ENCODE data around the gene SETD1B.
A peak's percentile ranks its signal among the peaks of the same experiment; 100 is the strongest.

Gene SETD1B

GRCh38 chr12:121809712-121810116 is 5.9 kb downstream of the SETD1B start:
- DNase-seq = no peak

- no peak for DNase-seq
Observed at GRCh38 chr12:121810234-121810817, 6.5 kb downstream of the SETD1B start.

- DNase-seq = no peak
Observed at GRCh38 chr12:121810833-121811433, 7.1 kb downstream of the SETD1B start.

GRCh38 chr12:121811434-121812319 is 7.9 kb downstream of the SETD1B start:
- peak; percentile 55 for DNase-seq

- no peak for DNase-seq
Observed at GRCh38 chr12:121812320-121812871, 8.6 kb downstream of the SETD1B start.

- no peak for DNase-seq
Observed at GRCh38 chr12:121812921-121813896, 9.4 kb downstream of the SETD1B start.

- DNase-seq = no peak
Observed at GRCh38 chr12:121813951-121814350, 10.1 kb downstream of the SETD1B start.

- DNase-seq = no peak
Observed at GRCh38 chr12:121814429-121815119, 10.8 kb downstream of the SETD1B start.

GRCh38 chr12:121815263-121815662 is 11.5 kb downstream of the SETD1B start:
- no peak for DNase-seq

GRCh38 chr12:121816925-121817647 is 13.3 kb downstream of the SETD1B start:
- no peak for DNase-seq

- no peak for DNase-seq
Observed at GRCh38 chr12:121817648-121818043, 13.8 kb downstream of the SETD1B start.

- no peak for DNase-seq
Observed at GRCh38 chr12:121819212-121819949, 15.6 kb downstream of the SETD1B start.

- DNase-seq = no peak
Observed at GRCh38 chr12:121820056-121820455, 16.2 kb downstream of the SETD1B start.

- DNase-seq = no peak
Observed at GRCh38 chr12:121822393-121823100, 18.7 kb downstream of the SETD1B start.

- no peak for DNase-seq
Observed at GRCh38 chr12:121823101-121823726, 19.4 kb downstream of the SETD1B start.

GRCh38 chr12:121823727-121824115 is 19.9 kb downstream of the SETD1B start:
- no peak for DNase-seq

GRCh38 chr12:121825041-121825523 is 21.3 kb downstream of the SETD1B start:
- DNase-seq = no peak

- DNase-seq = no peak
Observed at GRCh38 chr12:121826318-121827150, 22.7 kb downstream of the SETD1B start.

Measured in NCI-H1105 treated with DMSO at 0.1 percent for 48 hours (cell line).